ENCODE measurements around the gene VILL. TPM values are rescaled to one million over a fixed set of nuclear protein-coding genes. Genes with fewer than 3 reads are reported as not detected.

VILL gene
- total and polyA plus RNA-seq, 12 donors, result 1.7 to 18.0 (median 7.3) TPM

DNA sequence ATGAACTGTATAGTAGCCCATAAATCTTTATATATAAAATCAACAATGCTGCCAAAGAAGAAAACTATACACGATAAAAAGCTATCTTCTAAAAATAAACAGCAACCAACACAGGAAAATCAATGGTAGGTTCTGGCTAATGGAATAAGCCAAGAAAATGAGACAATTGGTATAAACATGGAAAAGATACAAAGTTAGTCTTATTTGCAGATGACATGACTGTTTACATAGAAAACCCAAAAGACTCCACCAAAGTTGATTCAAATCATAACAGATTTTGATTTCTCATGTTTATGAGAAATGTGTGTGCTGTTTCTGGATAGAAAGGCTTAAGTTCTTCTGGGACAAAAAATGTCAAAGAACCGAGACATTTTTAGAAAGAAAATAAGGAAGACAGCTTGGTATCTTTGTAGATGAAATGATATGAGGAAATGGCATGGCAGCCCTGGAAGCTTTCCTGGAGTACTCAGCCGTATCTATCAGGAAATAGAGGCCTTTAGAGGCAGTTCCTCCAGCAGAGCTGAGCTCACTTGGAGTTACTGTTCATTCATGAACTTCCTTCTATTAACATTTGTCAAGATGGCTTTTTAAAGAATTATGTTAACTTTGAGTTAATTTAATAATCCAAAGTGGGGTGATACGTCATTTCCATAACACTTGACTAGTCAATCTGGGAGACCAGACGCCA lies 36.7 kb upstream of the VILL start:
- H3K4me1 ChIP-seq (replicated peaks in 1 of 2), result peaks cover 4 to 13% of the 10 kb centered on the region in 2 donors
- H3K4me3 ChIP-seq, result no peak overlapping the region
- no peak overlapping the region for H3K27ac ChIP-seq
- DNase-seq, result no peak
- H3K27me3 ChIP-seq, result no peaks in the 10 kb centered on the region
- H3K9me3 ChIP-seq (replicated peaks in 1 of 3), result no peaks in the 10 kb centered on the region
- 71 to 78% (median 72%) methylated on average over 4 to 5 of the region's 5 CpGs for WGBS, 4 donors
- intact Hi-C loops (cut with DNase I), result no loop called here
- no peak for TF ChIP-seq POLR2A (IDR thresholded peaks at IDR 0.05)
- TF ChIP-seq, protein P1, sequence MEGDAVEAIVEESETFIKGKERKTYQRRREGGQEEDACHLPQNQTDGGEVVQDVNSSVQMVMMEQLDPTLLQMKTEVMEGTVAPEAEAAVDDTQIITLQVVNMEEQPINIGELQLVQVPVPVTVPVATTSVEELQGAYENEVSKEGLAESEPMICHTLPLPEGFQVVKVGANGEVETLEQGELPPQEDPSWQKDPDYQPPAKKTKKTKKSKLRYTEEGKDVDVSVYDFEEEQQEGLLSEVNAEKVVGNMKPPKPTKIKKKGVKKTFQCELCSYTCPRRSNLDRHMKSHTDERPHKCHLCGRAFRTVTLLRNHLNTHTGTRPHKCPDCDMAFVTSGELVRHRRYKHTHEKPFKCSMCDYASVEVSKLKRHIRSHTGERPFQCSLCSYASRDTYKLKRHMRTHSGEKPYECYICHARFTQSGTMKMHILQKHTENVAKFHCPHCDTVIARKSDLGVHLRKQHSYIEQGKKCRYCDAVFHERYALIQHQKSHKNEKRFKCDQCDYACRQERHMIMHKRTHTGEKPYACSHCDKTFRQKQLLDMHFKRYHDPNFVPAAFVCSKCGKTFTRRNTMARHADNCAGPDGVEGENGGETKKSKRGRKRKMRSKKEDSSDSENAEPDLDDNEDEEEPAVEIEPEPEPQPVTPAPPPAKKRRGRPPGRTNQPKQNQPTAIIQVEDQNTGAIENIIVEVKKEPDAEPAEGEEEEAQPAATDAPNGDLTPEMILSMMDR (IDR thresholded peaks at IDR 0.05), result no peak
- H3K36me3 ChIP-seq (replicated peaks in 1 of 2), result no peaks in the 10 kb centered on the region

DNA sequence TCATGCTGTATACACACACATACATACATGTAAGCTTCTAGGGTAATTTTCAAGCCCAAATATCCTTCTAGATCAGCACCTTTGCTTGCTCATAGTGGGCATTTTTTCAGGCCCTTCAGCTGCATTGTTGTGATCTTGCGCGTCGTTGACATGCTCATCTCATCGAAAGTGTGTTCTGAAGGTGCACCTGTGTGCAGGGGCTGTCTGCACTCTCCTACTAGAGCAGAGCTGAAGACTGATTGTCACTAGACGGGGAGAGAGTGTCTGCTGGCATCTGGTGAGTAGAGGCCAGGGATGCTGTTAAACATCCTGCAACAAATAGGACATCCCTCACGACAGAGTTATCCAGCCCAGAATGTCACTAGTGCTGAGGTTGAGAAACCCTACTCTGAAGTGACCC lies 35.7 kb upstream of the VILL start:
- peaks cover 4 to 13% of the 10 kb centered on the region in 2 donors for H3K4me1 ChIP-seq (replicated peaks in 1 of 2)
- H3K27ac ChIP-seq, result no peak overlapping the region
- no peaks in the 10 kb centered on the region for H3K36me3 ChIP-seq (replicated peaks in 1 of 2)
- no peaks in the 10 kb centered on the region for H3K9me3 ChIP-seq (replicated peaks in 1 of 3)
- H3K4me3 ChIP-seq, result no peak overlapping the region
- no peaks in the 10 kb centered on the region for H3K27me3 ChIP-seq
- no peak for DNase-seq
- 92 to 97% (median 97%) methylated on average over 6 of the region's 6 CpGs for WGBS, 4 donors
- no peak for TF ChIP-seq POLR2A (IDR thresholded peaks at IDR 0.05)
- intact Hi-C loops (cut with DNase I), result no loop called here

DNA sequence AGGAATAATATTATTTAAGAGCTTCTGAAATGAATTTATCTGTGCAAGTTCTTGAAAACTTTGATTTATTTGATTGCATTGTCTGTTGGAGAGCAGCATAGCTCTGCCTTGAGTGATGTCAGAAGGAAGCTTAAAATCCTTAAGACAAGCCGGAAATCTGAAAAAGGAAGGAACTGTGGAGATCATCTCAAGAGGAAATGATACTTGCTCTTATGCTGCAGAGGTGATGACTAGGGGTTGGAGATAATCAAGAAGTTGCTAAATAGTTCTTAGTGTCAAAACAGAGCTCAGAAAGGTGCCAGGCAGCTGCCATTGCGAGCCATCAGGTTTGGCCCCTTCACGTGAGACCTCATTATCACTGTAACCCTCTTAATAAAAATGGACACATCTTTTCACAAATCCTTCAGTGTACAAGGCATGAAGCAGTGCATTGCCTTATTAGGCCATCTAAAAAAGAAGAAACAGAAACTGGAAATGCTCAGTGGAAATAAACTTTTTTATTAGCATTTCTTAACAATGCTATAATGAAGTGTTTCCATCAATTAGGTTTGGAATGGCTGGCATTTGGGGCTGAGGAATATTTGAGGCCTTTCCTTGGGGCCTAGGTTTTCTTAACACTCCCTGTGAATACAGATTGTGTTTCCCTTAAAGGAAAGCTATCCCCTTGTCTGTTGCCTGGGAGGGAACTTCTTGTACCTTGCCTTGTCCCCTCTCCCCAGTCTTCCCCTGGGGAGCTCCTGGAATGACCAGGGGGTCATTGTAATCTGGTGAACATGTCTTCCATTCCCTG lies 34.5 kb upstream of the VILL start:
- Histone ChIP-seq H3K9me3 (replicated peaks in 1 of 3) (no peaks in the 10 kb centered on the region), H3K27me3 (no peaks in the 10 kb centered on the region), H3K36me3 (replicated peaks in 1 of 2) (no peaks in the 10 kb centered on the region), H3K4me3 (no peak overlapping the region), H3K27ac (peak overlapping the region in 2 of 5 donors; percentile 31 to 60), H3K4me1 (replicated peaks in 1 of 2) (peaks cover 4 to 13% of the 10 kb centered on the region in 2 donors)
- no peak for DNase-seq
- intact Hi-C loops (cut with DNase I), result no loop called here
- no peak for TF ChIP-seq POLR2A (IDR thresholded peaks at IDR 0.05)
- TF ChIP-seq, protein P1 (IDR thresholded peaks at IDR 0.05), result no peak
- 57 to 74% (median 71%) methylated on average over 3 of the region's 3 CpGs for WGBS, 4 donors

DNA sequence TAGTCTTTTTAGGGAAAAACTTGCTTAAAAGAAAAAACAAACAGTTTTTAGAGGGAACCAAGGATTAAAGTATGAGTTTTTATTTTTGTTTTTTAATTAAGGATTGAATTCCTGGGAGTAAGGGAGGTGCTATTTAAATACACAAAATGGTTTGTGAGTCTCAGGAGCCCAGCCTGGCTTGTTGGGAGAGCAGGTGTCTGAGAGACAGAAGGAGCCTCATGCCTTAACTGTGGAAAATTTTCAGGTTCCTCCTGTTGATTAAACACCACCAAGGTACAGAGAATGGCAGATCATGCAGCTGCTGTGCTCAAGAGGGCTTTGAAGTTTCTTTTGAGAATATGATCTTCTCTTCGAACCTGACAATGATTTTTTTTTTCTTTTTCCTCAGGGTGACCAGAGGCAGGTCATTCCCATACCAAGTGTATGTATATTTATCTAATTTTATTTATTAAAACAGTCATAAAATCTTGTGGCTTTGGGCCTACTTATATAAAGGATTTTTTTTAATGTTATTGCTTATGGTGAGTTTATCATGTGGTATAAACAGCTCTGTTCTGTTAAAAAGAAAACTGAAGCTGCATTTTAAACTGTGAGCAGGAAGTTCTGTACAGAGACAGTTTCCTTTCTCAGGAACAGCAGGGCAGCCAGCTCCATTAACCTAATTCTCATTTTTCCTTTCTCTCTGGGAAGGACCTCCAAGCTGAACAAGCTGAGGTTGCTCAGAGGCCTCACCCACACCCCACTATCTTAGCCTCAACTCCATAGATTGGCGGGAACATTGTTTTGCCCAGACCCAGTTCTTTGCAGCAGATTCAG lies 33.7 kb upstream of the VILL start:
- TF ChIP-seq, protein P1 (IDR thresholded peaks at IDR 0.05), result no peak
- TF ChIP-seq POLR2A (IDR thresholded peaks at IDR 0.05), result no peak
- no peak for DNase-seq
- 46 to 65% (median 57%) methylated on average over 2 of the region's 2 CpGs for WGBS, 4 donors
- Histone ChIP-seq H3K36me3 (replicated peaks in 1 of 2) (no peaks in the 10 kb centered on the region), H3K27me3 (no peaks in the 10 kb centered on the region), H3K9me3 (replicated peaks in 1 of 3) (no peaks in the 10 kb centered on the region), H3K4me3 (no peak overlapping the region), H3K4me1 (replicated peaks in 1 of 2) (peaks cover 4 to 16% of the 10 kb centered on the region in 2 donors), H3K27ac (peak overlapping the region in 3 of 5 donors; percentile 27 to 60 (median 31))
- intact Hi-C loops (cut with DNase I), result no loop called here

Data from adrenal gland (tissue), 12 donors.